Vagina (tissue), 2 donors: ENCODE results near the gene THBD.

Experiments
- CTCF ChIP-seq, 3 experiments: fragments of 450-650 bp in 2 of 3; fragments of 200-600 bp in 1 of 3; sonication (generic) in 1 of 3; IDR thresholded peaks; one replicate each; pipeline ENCODE4 v1.5.1; 2017 to 2019; ENCODE audit warnings: antibody characterized with exemption in 3 of 3, mild to moderate bottlenecking in 2 of 3, moderate library complexity in 2 of 3
- POLR2A ChIP-seq, 2 donors: fragments of 450-650 bp; IDR thresholded peaks; one replicate each; pipeline ENCODE4 v1.6.1; 2017; ENCODE audit warnings: antibody characterized with exemption in 2 of 2, mild to moderate bottlenecking in 2 of 2, moderate library complexity in 2 of 2
- POLR2AphosphoS5 ChIP-seq, 2 donors: sonication (generic); formaldehyde crosslinking; IDR thresholded peaks; one replicate each; pipeline ENCODE4 v1.9.0; 2017; ENCODE audit warnings: antibody characterized with exemption in 2 of 2, mild to moderate bottlenecking in 2 of 2, low read depth in 1 of 2; ENCODE audit not compliant: insufficient read depth in 1 of 2

GRCh38 chr20:23063168-23063567 lies 13.7 kb upstream of the THBD start:
- no peak for TF ChIP-seq CTCF (IDR thresholded peaks at IDR 0.05)
- TF ChIP-seq POLR2A (IDR thresholded peaks at IDR 0.05): no peak
- TF ChIP-seq POLR2AphosphoS5 (IDR thresholded peaks at IDR 0.05; ENCODE audit: insufficient read depth in 1 of 2, low read depth in 1 of 2): no peak
